ENCODE data around the gene LONRF2.
A peak's percentile ranks its signal among the peaks of the same experiment; 100 is the strongest.
"Not testable (repeated sequence)": the region's sequence is repeated elsewhere in the genome, so short reads cannot be mapped to it uniquely, and the experiment has no call there.

LONRF2 gene

DNA sequence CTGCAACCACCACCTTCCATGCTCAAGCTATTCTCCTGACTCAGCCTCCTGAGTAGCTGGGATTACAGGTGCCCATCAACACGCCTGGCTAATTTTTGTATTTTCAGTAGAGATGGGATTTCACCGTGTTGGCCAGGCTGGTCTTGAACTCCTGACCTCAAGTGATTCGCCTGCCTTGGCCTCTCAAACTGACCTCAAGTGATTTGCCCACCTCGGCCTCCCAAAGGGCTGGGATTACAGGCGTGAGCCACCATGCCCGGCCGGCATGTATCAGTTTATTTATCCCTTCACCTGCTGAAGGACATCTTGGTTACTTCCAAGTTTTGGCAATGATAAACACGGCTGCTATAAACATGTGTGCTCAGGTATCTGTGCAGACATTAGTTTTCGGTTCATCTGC, 73.7 kb downstream of the LONRF2 start:
- H3K4me3 Mint-ChIP-seq; H3K36me3 Mint-ChIP-seq (ENCODE audit: low read depth); H3K9me3 Mint-ChIP-seq; H3K27ac Mint-ChIP-seq; H3K27me3 Mint-ChIP-seq: not testable (repeated sequence)
- intact Hi-C loops (cut with micrococcal nuclease), result loop anchor here (10.0 kb wide), 1 partner anchor 424 kb away; no protein-coding TSS in a partner anchor
- peaks cover 17% of the 10 kb centered on the region for H3K4me1 Mint-ChIP-seq (ENCODE audit: low read depth)

DNA sequence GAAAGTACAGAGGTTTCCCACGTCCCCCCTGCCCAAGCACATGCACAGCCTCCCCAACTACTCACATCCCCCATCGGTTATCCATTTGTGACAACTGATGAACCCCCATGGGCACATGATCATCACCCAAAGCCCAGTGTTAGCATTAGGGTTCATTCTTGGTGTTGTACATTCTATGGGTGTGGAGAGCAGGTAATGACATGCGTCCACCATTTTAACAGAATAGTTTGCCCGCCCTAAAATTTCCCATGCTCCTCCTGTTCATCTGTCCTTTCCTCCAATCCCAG, 74.3 kb downstream of the LONRF2 start:
- Mint-ChIP-seq H3K9me3 (no peaks in the 10 kb centered on the region), H3K4me1 (ENCODE audit: low read depth) (peaks cover 23% of the 10 kb centered on the region), H3K27me3 (peaks cover 4% of the 10 kb centered on the region), H3K27ac (no peak overlapping the region), H3K36me3 (ENCODE audit: low read depth) (no peaks in the 10 kb centered on the region), H3K4me3 (no peak overlapping the region)
- intact Hi-C loops (cut with micrococcal nuclease), result loop anchor here (10.0 kb wide), 1 partner anchor 423 kb away; no protein-coding TSS in a partner anchor

DNA sequence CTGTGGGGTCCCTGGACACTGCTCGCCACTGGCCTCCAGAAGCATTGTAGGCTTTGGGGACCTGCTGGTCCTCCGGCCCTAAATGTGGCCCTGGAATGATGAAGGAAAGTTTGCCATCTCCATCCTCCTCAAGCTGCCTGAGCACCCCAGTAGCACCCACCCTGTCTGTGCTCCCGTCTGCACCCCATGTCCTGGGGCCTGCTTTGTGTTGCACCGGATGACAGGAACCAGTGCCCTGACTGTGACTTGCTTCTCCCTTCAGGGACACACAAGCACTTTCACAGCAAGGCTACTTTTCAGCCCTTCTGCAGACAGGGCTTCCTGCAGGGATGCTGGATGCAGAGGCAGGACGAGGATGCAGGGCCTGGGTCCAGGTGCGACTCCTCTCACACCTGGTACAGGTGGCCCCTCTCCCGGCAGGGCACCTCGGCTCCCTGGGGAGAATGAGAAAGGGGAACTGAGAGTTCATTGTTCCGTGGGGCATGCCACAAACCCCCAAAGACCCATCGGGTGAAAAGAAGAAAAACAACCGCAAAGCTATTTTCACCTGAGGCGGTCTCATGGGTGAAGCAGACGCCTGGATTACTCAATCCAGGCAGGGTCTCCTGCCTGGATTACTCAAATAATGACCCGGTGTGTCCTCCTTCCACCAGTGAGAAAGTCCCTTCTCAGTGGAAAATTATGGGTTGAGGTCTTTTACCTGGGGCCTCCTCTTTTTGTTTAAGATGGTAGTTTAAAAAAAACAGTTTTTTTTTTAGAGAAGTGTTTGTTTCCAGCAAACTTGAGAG, 74.9 kb downstream of the LONRF2 start:
- no peaks in the 10 kb centered on the region for H3K36me3 Mint-ChIP-seq (ENCODE audit: low read depth)
- H3K4me1 Mint-ChIP-seq (ENCODE audit: low read depth), result peaks cover 28% of the 10 kb centered on the region
- no peak overlapping the region for H3K27ac Mint-ChIP-seq
- H3K27me3 Mint-ChIP-seq, result peaks cover 4% of the 10 kb centered on the region
- intact Hi-C loops (cut with micrococcal nuclease), result loop anchor here (10.0 kb wide), 1 partner anchor 423 kb away; no protein-coding TSS in a partner anchor
- H3K9me3 Mint-ChIP-seq, result no peaks in the 10 kb centered on the region
- H3K4me3 Mint-ChIP-seq, result no peak overlapping the region

DNA sequence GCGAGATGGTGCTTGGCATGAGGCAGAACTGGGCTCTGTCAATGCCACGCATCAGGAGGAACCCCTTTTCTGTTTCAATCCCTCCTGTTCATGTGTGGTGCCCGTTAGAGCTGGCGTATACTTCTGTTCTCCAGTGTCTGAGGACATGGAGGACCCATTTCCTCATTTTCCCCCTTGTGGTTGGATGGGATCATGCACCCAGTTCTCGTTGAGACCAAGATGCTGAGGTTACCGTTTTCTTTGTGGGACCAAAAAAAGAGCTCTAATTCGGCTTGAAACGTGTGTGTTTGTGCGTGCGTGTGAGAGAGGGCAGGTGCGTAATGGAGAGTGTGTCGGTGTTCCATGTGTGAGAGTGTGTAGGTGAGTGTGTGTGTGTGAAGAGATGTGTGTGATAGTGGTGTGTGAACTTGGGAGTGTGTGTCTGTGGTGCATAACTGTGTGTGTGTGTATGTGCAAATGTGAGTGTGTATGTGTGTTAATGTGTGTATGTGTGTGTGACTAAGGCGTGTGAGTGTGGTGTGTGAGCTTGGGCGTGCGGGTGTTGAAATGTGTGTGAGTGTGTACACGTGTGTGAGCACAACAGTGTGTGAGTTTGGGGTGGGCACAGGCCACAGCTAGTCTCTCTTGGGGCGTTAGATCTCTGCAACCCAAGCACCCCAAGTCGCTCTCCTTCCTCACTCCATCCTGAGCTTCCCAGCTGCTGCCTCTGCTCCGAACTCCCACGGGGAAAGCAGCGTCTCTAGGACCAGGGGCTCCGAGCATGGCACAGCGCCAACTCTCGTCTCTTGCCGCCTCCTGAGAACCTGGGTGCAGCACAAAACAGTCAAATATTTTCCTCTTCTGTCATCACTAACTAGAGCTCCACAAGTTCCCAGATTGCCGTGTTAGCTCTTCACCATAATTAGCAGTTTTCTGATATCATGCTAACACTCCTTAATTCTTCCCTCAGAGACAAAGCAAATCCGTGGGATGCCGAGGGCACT, 75.8 kb downstream of the LONRF2 start:
- intact Hi-C loops (cut with micrococcal nuclease), result loop anchor here (1.0 to 10.0 kb wide), 2 partner anchors 422 to 687 kb away; no protein-coding TSS in a partner anchor
- peaks cover 4% of the 10 kb centered on the region for H3K27me3 Mint-ChIP-seq
- no peaks in the 10 kb centered on the region for H3K9me3 Mint-ChIP-seq
- no peak overlapping the region for H3K27ac Mint-ChIP-seq
- H3K36me3 Mint-ChIP-seq (ENCODE audit: low read depth), result no peaks in the 10 kb centered on the region
- H3K4me1 Mint-ChIP-seq (ENCODE audit: low read depth), result peaks cover 31% of the 10 kb centered on the region
- H3K4me3 Mint-ChIP-seq, result no peak overlapping the region

DNA sequence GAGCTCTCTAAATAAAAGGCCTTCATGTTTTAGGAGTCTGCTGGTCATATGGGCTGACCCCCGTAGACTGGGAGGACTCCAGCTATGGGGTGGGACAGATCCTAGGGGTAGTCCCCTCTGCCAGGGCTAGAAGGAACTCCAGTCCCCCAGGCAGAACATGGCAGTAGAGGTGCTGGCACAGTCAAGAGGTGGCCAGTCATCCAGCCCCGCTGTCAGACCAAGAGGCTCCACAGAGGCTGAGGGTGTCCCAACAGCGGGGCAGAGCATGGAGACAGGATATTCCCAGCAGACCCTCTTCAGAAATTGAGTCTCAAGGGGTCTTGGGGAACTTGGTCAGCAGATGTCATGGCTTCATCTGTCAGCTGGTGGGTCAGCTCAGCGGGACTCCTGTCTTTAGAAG, 76.6 kb downstream of the LONRF2 start:
- H3K4me3 Mint-ChIP-seq, result no peak overlapping the region
- intact Hi-C loops (cut with micrococcal nuclease), result loop anchor here (1.0 to 10.0 kb wide), 2 partner anchors 421 to 686 kb away; no protein-coding TSS in a partner anchor
- H3K9me3 Mint-ChIP-seq, result no peaks in the 10 kb centered on the region
- peaks cover 31% of the 10 kb centered on the region for H3K4me1 Mint-ChIP-seq (ENCODE audit: low read depth)
- H3K27ac Mint-ChIP-seq, result no peak overlapping the region
- H3K27me3 Mint-ChIP-seq, result peaks cover 4% of the 10 kb centered on the region
- no peaks in the 10 kb centered on the region for H3K36me3 Mint-ChIP-seq (ENCODE audit: low read depth)

DNA sequence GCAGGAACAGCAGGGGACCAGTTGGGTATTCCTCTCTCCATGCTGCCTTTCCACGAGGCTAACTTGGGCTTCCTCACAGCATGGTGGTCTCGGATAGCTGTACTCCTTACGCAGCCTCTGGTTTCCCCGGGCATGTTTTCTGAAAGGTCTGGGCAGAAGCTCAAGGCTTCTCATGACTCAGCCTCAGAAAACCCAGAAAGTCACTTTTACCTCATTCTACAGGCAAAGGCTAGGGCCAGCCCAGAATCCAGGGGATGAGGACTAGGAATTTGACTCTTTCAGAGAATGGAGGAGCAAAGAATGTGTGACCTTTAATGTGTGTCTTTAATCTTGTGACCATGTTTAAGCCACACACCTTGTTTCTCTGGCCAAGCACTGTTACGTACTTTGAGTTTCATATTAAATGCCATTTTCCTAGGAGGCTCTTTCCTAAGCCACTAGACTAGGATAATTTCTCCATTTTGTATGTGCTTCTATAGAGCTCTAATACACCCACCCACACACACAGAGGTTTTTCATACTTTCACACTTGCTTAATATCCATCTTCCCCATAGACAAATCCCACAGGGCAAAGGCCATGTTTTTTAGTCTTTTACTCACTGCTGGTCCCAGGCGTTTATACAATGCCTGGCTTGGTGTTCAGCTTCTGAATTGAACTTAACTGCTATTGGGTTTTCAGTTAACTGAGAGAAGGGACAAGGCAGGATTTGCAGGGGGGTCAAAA, 77.3 kb downstream of the LONRF2 start:
- H3K4me1 Mint-ChIP-seq (ENCODE audit: low read depth), result peaks cover 31% of the 10 kb centered on the region
- no peak overlapping the region for H3K27ac Mint-ChIP-seq
- no peaks in the 10 kb centered on the region for H3K36me3 Mint-ChIP-seq (ENCODE audit: low read depth)
- intact Hi-C loops (cut with micrococcal nuclease), result loop anchor here (5.0 to 10.0 kb wide), 2 partner anchors 420 to 518 kb away; no protein-coding TSS in a partner anchor
- H3K4me3 Mint-ChIP-seq, result no peak overlapping the region
- H3K27me3 Mint-ChIP-seq, result peaks cover 4% of the 10 kb centered on the region
- H3K9me3 Mint-ChIP-seq, result no peaks in the 10 kb centered on the region

DNA sequence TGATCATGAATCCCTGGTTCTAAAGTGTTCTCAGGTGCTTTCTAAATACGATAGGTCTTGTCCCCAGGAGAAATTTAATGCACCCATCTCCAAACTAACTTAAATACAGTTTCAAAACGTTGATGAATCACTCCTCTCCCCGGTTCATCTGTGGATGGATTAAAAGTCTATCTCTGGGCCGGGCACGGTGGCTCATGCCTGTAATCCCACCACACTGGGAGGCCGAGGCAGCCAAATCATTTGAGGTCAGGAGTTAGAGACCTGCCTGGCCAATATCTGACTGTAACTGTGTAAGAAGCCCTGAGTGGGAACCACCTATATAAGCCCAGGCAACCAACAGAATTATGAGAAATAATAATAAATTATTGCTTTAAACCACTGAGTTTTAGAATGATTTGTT, 78.7 kb downstream of the LONRF2 start:
- no peak overlapping the region for H3K4me3 Mint-ChIP-seq
- H3K27me3 Mint-ChIP-seq, result peaks cover 4% of the 10 kb centered on the region
- H3K27ac Mint-ChIP-seq, result peak overlapping the region; percentile 64
- no peaks in the 10 kb centered on the region for H3K9me3 Mint-ChIP-seq
- no peaks in the 10 kb centered on the region for H3K36me3 Mint-ChIP-seq (ENCODE audit: low read depth)
- intact Hi-C loops (cut with micrococcal nuclease), result loop anchor here (5.0 to 10.0 kb wide), 2 partner anchors 419 to 516 kb away; no protein-coding TSS in a partner anchor
- H3K4me1 Mint-ChIP-seq (ENCODE audit: low read depth), result peaks cover 31% of the 10 kb centered on the region

DNA sequence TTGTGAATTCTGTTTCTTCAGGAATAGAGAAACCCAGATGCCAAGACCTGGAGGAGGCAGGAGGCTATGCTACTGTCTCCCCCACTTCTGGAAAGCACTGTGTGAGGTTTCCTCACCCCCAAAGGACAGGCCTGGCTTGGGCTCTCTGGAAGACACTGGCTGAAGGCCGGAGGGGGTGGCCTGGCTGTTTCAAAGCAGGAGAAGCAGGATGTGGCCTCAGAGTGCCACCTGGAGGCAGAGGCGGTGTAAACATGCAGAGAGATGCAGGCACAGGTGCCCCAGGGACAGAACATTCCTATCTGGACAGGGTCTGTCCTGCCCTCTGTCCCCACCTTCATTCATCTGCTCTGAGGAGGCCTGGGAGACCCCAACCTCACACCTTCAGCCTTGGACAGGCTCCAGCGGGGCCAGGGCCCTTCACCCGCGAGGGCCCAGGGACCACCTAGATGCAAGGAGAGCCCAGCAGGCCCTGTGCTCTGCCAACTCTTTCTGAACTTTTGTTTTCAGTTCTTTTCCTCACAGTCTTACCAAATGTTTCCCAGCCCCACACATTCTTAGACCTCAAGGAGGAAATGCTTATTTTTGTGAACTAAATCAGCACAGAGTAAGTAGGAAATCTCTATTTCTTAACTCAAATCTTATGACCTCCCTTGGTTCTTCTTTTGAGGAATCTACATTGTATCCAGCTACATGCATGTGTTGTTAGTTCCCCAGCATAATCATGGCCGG, 79.2 kb downstream of the LONRF2 start:
- no peak overlapping the region for H3K4me3 Mint-ChIP-seq
- H3K4me1 Mint-ChIP-seq (ENCODE audit: low read depth), result peaks cover 31% of the 10 kb centered on the region
- H3K36me3 Mint-ChIP-seq (ENCODE audit: low read depth), result no peaks in the 10 kb centered on the region
- H3K27me3 Mint-ChIP-seq, result peaks cover 4% of the 10 kb centered on the region
- intact Hi-C loops (cut with micrococcal nuclease), result loop anchor here (5.0 to 10.0 kb wide), 2 partner anchors 418 to 516 kb away; no protein-coding TSS in a partner anchor
- H3K9me3 Mint-ChIP-seq, result no peaks in the 10 kb centered on the region
- peak overlapping the region; percentile 64 for H3K27ac Mint-ChIP-seq

DNA sequence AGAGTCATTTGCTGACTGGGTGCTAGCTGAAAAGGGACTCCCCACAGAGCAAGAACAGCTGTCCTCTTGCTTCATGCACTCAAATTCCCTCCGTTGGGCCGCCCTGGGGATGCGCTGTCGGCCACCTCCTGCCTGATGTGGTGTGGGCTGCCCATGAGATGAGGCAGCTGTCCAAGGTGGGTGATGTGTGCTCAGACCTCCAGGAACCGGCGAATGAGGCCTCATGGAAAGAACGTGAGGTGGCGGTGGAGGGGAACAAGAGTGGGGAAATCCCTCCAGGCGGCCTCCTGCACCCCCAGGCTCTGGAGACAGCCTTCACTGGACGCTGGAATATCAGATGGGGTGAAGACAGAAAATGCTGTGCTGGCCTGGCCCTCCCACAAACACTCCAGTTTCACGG, 79.8 kb downstream of the LONRF2 start:
- Mint-ChIP-seq H3K4me3 (no peak overlapping the region), H3K27me3 (peaks cover 4% of the 10 kb centered on the region)
- intact Hi-C loops (cut with micrococcal nuclease), result loop anchor here (5.0 to 10.0 kb wide), 2 partner anchors 418 to 515 kb away; no protein-coding TSS in a partner anchor

DNA sequence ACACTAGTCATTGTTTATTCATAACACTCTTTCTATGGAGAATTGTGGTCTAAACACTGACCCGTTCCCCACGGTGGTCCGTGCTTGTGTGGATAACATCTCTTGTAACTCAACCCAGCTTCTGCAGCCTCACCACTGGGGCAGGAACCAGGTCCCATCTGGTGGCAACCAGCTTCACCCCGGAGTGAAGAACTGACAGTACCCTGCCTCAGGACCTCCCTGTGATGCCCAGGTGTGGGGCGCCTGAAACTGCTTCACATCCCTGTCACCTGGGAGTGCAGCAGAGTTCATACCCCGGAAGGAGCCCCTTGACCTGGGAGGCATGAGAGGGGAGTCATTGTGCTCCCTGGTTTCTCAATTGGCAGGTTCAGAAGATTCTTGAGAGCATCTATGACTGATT, 81.1 kb downstream of the LONRF2 start:
- Mint-ChIP-seq H3K4me3 (no peak overlapping the region), H3K36me3 (ENCODE audit: low read depth) (no peaks in the 10 kb centered on the region), H3K4me1 (ENCODE audit: low read depth) (peaks cover 28% of the 10 kb centered on the region), H3K27ac (no peak overlapping the region), H3K27me3 (peaks cover under 1% of the 10 kb centered on the region), H3K9me3 (no peaks in the 10 kb centered on the region)
- intact Hi-C loops (cut with micrococcal nuclease), result loop anchor here (5.0 to 10.0 kb wide), 2 partner anchors 416 to 514 kb away; no protein-coding TSS in a partner anchor

More for the DNA sequence above, 79.8 kb downstream of the LONRF2 start:
- peak overlapping the region; percentile 64 for H3K27ac Mint-ChIP-seq
- H3K9me3 Mint-ChIP-seq, result no peaks in the 10 kb centered on the region
- no peaks in the 10 kb centered on the region for H3K36me3 Mint-ChIP-seq (ENCODE audit: low read depth)
- H3K4me1 Mint-ChIP-seq (ENCODE audit: low read depth), result peaks cover 31% of the 10 kb centered on the region

DNA sequence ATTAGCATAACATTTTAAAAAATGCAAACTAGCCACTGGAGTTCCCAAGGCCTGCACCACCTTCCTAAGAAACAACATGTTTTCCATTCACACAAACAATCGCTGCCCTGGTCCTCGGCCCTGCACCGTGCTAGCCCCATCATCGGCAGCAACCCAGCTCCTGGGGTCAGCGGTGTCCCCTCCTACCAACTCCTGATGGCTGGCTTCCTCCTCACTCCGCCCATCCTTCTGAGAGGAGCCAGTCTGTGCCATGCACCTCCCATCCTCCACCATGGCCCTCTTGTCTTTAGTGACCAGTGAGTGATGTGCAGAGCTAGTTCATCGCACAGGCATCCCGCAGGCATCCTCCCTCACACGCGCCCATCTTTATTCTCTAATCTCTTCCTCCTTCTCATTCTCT, 81.9 kb downstream of the LONRF2 start:
- Mint-ChIP-seq H3K9me3 (no peaks in the 10 kb centered on the region), H3K36me3 (ENCODE audit: low read depth) (no peaks in the 10 kb centered on the region), H3K4me1 (ENCODE audit: low read depth) (peaks cover 28% of the 10 kb centered on the region), H3K27me3 (peaks cover 2% of the 10 kb centered on the region), H3K4me3 (no peak overlapping the region), H3K27ac (no peak overlapping the region)
- intact Hi-C loops (cut with micrococcal nuclease), result loop anchor here (5.0 to 10.0 kb wide), 2 partner anchors 416 to 513 kb away; no protein-coding TSS in a partner anchor

DNA sequence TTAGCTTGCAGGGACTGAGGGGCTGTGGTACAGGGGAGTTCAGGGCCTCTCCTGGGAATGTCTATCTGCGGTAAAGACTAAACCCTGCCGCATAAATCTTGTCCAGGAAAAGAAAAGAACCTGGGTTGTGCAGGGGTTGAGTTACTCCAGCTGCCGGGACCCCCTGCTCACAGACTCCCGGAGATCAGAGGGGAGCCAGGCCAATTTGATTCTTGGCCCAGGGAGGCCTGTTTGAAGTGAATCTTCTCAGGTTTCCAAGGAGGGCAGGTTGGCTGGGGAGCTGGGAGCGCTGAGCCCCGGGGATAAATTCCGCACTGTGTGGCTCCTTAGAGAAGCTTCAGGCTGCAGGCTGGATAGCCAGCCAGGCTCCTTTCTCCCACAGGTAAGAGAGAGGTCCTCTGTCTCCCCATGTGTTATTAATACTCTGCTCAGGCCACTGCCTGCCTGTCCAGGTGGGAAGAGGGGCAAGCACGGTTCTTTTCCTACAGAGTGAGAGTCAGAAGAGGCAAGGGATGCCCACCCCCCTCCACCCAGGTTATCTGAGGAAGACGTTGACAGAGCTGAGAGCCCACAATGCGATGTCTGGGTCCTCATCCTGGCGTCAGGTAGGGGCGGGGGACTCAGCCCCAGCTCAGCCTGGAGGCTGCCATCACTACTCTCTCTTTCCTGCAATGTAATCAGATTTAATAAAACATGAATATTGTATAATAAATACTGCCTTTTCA, 82.7 kb downstream of the LONRF2 start:
- Mint-ChIP-seq H3K9me3 (no peaks in the 10 kb centered on the region), H3K27ac (no peak overlapping the region), H3K27me3 (peaks cover 9% of the 10 kb centered on the region), H3K4me1 (ENCODE audit: low read depth) (peaks cover 32% of the 10 kb centered on the region), H3K4me3 (no peak overlapping the region), H3K36me3 (ENCODE audit: low read depth) (no peaks in the 10 kb centered on the region)
- intact Hi-C loops (cut with micrococcal nuclease), result loop anchor here (5.0 to 10.0 kb wide), 2 partner anchors 415 to 512 kb away; no protein-coding TSS in a partner anchor

All from dendritic cell treated with granulocyte-macrophage colony-stimulating factor and Interleukin-4, amounts not matched to agents 40 ng/mL and 50 ng/mL, for 4 days (primary cell).